GM18873 (cell line): Measurements from ENCODE around the gene ANKRD45.
"Not testable (repeated sequence)": the region's sequence is repeated elsewhere in the genome, so short reads cannot be mapped to it uniquely, and the experiment has no call there.

ENCODE experiments used
- ATAC-seq: cut with Tn5 transposase; IDR thresholded peaks from one replicate; pipeline ENCODE4 v1.9.1; 2021; ENCODE audit warnings: mild to moderate bottlenecking, moderate library complexity, moderate number of reproducible peaks; ENCODE audit not compliant: unreplicated experiment, low FRiP score

ANKRD45 gene

DNA sequence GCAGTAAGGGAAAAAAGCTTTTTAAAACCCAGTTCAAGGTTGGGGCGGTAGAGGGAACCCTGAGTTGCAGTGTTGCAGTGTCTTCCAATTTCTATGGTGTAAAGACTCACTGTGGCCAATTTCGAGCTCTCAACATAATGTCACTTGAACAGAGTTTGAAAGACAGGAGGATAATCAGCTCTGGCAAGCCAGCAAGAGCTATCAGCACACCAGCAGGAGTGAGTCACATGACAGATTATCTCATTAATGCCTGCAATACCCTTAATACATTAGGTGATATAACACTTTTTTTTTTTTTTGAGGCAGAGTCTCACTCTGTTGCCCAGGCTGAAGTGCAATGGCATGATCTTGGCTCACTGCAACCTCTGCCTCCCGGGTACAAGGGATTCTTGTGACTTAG, 89.6 kb downstream of the ANKRD45 start:
- no peak for ATAC-seq

DNA sequence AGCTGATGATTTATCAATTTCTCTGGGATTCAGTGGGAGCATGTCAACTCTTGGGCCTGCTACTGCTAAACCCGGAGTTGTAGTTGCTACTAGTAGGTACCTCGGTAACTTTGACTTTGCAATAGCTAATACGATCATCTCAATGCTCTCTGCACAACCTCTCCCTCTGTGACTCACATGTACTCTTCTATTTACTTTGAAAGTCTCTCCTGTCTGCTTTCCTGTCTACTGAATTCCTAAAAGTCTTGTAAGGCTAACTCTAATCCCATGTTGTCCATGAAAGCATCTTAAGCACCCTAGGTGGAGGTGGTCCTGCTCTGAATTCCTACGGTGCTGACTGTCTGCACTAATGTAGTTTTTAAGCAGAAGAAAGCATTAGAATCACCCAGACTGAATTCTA, 96.1 kb downstream of the ANKRD45 start:
- no peak for ATAC-seq

DNA sequence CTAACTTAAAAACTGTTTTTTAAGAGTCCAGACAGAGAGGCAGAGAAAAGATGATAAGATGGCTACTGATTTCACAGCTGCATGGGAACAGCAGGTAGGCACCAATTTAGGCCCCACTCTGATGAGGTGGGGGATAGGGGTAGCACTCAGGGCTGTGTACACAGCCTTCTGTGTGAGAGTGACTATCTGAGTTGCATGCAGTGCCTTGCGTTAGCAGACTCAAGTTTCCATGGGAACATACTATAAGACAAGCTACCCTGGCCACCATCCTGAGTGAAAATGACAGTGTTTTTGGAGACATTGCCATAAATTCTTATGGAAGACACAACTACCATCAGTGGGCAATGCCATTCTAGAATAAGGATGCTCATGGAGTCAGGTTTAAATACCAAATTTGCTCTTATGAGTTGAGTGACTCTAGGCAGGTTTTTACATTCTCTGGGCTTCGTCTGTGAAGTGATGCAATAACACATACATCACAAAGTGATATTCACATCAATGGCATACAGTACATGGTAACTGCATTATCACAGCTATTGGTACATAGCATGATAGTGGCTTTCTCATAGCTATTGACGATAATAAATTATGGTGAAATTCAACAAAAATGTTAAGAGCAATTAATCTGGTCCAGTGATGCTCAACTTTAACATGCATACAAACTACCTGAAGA, 97.3 kb downstream of the ANKRD45 start:
- ATAC-seq, result no peak

DNA sequence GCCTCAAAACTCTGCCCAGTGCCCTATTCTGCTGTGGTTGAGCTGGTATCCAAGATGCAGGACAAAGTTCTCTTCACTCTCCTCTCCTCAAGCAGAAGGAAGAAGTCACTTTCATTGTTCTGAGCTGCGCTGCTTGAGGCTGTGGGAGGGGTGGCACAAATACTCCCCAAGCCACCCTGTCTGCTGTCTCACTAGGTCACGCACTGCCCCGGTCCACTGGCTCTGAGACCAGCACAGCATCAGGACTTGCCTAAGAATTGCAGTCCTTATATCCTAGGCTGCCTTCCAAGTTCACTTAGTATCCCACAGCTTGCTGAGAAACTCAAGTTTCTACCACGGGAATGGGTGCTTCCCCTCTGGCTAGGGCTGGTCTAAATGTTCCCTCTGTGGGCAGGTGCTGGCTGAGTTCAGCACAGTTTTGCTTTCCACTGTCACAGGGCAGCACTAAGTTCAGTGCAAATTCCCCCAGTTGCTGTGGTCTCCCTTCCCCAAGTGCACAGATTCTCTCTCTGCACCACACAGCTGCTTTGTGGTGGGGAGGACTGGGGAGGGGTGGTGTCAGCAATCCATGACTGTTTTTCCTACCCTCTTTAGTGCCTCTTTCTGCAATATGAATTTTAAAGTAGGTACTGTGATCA, 99.2 kb downstream of the ANKRD45 start:
- no peak for ATAC-seq

DNA sequence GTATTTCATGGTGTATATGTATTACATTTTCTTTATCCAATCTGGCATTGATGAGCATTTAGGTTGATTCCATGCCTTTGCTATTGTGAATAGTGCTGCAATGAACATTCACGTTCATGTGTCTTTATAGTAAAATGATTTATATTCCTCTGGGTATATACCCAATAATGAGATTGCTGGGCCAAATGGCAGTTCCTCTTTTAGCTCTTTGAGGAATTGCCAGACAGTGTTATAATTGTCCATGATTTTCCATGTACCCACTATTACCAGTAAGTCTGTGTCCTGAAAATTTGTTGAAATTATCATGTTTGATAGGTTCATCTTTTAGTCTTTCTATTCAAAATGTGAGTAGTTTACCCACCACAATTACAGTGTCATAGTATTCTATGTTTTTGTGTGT, 101.2 kb downstream of the ANKRD45 start:
- ATAC-seq, result no peak

DNA sequence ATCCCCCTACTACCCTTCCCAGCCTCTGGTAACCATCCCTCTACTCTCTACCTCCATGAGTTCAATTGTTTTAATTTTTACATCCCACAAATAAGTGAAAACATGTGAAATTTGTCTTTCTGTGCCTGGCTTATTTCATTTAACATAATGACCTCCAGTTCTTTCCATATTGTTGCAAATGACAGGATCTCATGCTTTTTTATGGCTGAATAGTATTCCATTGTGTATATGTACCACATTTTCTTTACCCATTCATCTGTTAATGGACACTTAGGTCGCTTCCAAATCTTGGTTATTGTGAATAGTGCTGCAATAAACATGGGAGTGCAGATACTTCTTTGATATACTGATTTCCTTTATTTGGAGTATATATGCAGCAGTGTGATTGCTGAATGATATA, 105.8 kb downstream of the ANKRD45 start:
- not testable (repeated sequence) for ATAC-seq

DNA sequence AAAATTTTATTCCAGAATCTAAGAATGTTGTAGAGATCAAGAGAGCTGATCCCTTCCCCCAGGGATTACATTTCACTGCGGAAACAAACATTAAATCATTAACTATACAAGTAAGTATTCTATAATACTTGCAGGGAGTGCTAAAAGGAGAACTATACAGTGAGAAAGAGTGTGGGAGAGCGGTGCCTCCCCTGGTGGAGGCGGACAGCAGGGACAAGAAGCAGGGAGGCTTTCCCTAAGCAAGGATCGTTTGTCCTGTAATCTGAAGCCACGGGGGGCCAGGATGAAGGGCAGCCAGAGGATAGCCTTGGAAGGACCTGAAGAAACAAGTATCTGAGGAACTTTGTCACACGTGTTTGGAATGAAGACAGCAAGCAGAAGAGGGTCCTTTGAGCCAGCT, 106.8 kb downstream of the ANKRD45 start:
- ATAC-seq, result no peak

DNA sequence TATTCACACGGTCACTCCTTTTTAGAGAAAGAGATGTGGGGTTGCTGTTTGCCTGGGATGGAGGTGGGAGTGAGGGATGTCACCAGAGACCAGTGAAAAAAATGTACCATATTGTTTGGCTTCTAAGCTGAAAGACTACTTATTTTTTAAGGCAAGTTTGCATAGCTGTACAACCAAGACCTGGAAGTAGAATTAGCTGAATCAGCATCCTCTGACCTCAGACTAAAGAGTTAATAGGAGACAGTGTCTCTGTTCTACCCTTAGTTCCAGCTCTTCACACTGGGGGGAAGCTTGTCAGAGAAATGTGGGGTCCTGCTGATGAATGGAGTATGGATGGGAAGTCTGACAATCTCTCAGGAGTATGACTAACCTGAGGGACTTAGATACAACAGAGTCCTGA, 108.4 kb downstream of the ANKRD45 start:
- ATAC-seq, result no peak

DNA sequence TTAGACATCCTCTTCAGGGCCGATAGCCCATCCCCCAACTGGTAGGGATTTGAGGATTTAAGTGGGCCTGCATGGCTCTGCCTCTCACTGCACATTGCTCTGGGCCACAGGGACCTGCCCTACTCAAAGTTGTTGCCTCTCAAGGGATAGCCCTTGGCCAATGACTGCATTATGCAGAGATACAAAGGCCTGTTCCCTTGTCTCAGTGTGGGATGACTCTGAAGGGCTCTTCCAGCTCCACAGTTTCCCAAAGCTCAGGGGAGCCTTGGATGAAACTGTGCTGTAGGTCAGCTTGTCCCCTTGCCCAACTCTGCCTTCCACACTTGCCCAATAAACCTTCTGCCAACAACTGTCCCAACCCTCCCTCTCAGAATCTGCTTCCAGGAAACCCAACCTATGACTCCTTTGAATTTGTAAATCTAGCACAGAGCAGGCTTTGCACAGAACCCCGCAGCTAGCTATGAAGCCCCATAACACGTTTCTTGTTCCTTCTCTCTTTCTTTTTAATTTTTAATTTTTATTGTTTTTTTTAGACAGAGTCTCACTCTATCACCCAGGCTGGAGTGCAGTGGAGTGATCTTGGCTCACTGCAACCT, 109.3 kb downstream of the ANKRD45 start:
- ATAC-seq, result no peak
